H1 (cell line): ENCODE measurements around the gene MRPL36. TPM values are rescaled to one million over a fixed set of nuclear protein-coding genes. Genes with fewer than 3 reads are reported as not detected.

Source experiments
- RXRA ChIP-seq: IDR thresholded peaks from 2 replicates; pipeline ENCODE4 v1.6.1; 2011; ENCODE audit warnings: low read depth, mild to moderate bottlenecking, low read length, moderate library complexity; ENCODE audit not compliant: insufficient read depth
- polyA plus RNA-seq, 7 experiments: library from polyadenylated mRNA; depleted of rRNA in 3 of 7; stranded (reverse) in 5 of 7; unstranded in 2 of 7; fragments of >200 nt in 5 of 7; fragments of 200-250 nt in 2 of 7; gene quantifications; 1 replicate in 5 of 7; 2 replicates in 1 of 7; 4 replicates in 1 of 7; pipeline versions ENCODE4 v1.2.1 to v1.2.3, GENCODE V29; 2011 to 2013; ENCODE audit warnings: missing spikeins in 2 of 7, mixed read lengths in 2 of 7
- total RNA-seq: library from RNA; stranded (reverse); fragmentation: NEBNext Ultra II Directional; extraction: Animal tissue kit (Norgen Biotek cat#: 25700); gene quantifications from 2 replicates; pipeline ENCODE4 v1.2.1, GENCODE V29; 2021

MRPL36 gene
- total and polyA plus RNA-seq, 2 of the 8 experiments (the other 6 are each of a cell fraction or from before 2014, with no cell fraction given) = 56.3 to 81.5 TPM

- TF ChIP-seq RXRA = no peak
- TF ChIP-seq, all 59 proteins: peak for 0
Measured at GRCh38 chr5:1784197-1785050, 15.2 kb downstream of the MRPL36 start (continued).
